GM19328 (cell line): ENCODE measurements around the gene IL22.
"Not testable (repeated sequence)": the region's sequence is repeated elsewhere in the genome, so short reads cannot be mapped to it uniquely, and the experiment has no call there.

Source experiments
- ATAC-seq: cut with Tn5 transposase; IDR thresholded peaks from one replicate; pipeline ENCODE4 v1.9.1; 2021; ENCODE audit warnings: mild to moderate bottlenecking, moderate library complexity; ENCODE audit not compliant: unreplicated experiment

Gene IL22

DNA sequence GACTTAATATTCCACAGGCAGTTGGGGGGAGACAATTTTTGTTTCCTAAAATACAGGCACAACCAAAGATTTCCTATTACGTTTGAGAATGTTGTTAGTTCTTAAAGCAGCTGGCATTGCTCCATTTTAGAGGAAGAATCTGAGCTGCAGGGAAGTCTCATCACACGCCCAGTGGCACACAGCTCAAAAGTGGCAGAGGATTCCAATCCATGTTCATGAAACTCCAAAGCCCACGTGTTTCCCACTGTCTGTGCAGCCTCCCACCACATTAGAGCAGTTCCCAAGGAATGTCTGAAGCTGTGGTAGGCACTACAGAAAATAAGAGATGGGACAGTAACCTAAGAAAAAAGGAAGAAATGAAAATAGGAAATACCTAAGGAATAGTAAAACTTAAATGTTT, 21.7 kb downstream of the IL22 start:
- ATAC-seq = no peak

DNA sequence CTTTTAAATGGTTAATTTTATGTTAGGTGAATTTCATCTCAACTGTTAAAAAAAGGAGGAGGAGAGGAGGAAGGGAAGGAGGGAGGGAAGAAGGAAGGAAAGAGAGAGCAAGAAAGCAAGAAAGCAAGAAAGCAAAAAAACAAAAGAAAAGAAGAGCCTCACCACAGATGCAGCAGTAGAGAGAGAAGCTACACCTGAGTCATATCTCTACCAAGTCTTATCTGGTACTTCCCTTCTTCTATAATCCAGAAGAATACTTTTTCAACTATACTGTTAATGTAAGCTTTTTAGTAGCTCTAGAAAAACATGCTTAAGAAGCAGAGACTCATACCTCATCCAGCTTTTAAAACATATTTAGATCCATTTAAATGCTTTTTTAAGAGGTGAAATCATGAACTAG, 22.2 kb downstream of the IL22 start:
- no peak for ATAC-seq

DNA sequence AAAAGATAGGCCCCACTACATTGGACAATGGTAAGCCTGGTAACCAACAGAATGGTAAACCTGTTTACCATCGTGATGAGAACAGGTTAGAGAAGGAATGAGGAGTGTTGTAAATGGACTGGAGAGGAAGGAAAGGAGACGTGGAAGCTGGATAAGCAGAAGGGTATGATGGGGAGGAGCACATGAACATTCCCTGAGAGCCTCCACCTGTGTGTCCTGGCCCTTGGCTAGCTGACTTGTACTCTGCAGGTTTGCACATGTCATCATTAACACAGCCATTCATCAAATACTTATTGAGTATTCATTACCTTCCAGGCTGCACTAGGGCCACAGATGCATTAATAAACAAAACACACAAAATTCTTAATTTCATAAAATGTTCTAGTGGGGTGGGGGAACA, 23.4 kb downstream of the IL22 start:
- ATAC-seq = no peak

DNA sequence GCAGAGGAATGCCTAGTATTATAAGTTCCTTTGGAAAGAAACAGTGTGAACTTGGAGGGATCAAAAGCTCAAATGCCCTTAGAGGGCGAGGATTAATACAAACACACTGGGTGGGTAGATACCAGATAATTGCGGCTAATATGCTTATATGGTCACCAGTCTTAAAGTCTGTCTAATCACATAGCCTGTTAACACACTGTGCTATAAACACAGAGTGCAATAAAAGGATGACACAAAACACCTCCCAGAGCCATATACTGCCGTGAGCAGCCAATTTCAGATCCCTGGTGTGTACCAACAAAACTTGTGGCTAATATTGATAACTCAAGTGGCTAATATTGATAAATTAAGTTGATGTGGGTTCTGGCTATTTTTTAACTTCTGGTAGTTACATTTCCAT, 26.0 kb downstream of the IL22 start:
- ATAC-seq = no peak

DNA sequence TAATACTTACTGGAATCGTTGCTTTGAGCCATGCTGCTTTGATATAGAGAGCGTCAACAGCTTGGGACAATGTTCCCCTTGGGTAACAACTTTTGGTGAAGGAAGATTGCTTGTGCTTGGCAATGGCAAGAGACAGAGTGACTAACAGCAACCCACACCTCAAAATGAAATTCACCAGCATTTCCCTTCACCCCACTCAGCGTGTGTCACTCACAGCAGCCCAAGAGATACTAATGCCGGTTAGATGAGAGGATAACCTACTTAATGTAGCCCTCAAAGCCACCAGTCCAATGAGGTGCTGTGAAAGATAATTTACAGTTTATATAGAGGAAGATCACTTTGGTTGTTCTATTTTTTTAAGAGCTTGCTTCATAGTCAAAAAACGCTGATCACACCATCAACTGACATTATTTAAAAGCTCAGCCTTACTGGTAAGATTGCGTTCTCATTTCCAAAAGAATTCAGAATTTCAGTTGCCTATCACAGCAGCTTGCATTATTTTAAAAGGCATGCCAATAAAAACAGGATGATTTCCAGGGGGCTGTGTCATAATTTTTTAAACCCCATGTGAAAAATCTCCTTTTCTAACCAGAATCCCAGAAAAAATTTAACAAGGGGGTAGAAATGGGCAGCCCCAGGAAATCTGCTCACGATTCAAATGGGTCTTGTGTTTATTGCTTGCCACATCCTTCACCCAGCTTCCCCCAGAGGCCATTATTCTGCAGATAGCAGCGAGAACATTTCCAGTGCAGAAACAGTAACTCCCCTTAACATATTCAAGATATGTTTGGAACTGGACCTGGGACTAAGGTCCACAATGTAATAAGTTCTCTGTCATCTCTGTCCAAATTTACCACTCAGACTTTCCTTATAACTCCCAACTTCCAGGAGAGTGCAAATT, 27.6 kb downstream of the IL22 start, which contains the start of gene IL26:
Gene IL26, minus strand, starts transcription at position 235 of the 901 bp plus-strand sequence. Its CDS starts 54 bp downstream, at position 181.
- ATAC-seq = no peak

DNA sequence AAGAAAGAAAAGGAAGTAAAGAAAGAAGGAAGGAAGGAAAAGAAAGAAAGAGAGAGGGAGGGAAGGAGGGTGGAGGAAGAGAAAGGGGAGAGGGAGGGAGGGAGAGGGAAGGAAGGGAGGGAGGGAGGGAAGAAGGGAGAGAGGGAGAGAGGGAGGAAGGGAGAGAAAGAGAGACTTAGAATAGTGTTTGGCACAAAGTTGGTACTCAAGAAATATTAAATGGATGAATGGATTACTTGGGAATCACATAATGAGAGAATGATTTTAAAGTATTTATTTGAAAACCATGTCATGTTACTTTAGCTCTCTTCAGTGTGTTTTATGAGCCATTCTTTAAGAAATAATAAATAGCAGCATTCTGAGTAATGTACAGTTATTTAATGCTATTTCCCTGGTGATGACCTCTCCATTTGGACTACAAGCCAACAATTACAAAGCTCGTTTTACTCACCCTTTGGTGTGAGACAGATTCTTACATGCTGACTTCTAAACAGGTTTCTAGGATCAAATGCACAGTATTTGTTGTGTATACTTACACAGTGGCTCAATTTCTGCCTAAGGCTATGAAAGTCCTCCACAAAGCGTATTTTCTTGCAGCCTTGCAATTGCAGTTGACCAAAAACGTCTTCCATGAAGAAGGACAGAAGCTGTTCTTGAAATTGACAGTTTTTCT, 28.7 kb downstream of the IL22 start:
- no peak for ATAC-seq

DNA sequence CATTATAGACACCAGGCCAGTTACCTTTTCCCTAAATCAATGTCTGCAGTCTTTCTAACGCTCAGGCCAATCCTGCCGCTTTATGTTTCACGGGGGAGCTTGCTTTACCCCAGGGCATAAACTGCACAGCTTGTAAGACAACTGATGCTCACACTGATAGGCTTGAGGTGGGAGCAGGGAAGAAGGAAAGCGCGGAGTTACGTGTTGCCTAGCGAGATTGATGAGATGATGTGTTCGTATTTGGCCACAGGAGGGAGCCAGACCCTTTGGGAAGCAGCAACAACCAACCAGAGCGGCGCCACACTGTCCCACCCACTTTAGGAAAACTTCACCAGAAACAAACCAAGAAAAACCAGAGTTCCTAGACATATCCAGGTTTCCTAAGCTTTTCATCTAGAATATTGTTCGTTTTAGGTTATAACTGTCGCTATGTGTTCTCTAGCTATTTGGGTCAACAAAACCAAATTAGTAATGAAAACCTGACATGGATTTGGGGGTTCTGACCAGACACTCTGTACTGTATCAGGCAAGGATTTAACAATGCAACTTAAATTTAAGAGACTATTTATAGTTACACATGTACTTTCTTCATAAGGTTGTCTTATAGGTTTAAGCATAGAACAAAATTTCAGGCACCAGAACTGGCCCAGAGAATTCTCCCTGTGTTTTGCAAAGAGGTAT, 30.2 kb downstream of the IL22 start:
- ATAC-seq = peak; percentile 75

DNA sequence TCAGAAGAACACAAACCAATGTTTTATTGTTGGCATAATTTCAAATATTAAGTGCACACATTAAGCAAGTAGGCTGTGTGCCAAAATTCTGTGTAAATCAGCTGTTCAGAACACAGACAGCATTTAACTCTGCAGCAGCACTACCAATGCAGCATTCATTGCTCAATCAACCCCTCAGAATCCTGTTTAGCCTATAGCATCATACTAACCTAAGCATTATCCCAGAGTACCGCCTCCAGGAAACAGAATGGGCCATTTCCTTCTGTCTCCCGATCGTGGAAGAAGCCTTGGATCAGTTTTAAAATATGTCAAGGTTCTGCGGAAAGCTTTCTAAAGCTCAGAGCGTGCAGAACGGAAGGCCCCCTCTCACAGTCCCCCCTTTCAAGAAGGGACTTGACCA, 31.1 kb downstream of the IL22 start:
- ATAC-seq = no peak

DNA sequence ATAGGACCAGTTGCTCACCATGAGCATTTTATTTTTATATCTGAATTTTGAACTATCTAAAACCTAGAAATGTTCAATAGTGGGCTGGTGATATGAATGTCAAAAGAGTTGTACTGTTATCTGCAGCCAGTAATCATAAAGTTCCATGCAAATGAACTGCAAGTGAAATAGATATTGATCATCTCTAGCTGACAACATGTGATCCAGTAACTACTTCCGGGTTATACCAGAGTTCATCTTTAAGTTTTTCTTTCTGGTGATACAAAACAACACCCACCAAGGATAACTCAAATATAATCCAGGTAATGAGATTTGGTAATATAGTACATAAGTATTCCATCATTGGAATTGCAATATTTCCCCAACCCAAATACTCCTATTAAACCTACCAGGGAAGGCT, 31.9 kb downstream of the IL22 start:
- no peak for ATAC-seq

DNA sequence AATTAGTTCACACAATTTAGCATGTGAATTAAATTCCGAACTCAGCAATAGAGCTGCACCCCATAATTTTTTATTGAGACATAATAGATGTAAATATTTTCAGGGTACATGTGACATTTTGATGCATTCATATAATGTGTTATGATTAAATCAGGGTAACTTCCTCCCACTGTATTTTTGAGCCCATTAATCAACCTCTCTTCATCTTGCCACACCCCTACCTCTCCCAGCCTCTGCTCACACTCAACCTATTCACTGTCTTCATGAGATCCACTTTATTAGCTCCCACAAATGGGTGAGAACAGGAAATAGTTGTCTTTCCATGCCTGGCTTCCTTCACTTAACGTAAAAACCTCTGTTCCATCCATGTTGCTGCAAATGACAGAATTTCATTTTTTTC, 42.5 kb downstream of the IL22 start:
- ATAC-seq = no peak

DNA sequence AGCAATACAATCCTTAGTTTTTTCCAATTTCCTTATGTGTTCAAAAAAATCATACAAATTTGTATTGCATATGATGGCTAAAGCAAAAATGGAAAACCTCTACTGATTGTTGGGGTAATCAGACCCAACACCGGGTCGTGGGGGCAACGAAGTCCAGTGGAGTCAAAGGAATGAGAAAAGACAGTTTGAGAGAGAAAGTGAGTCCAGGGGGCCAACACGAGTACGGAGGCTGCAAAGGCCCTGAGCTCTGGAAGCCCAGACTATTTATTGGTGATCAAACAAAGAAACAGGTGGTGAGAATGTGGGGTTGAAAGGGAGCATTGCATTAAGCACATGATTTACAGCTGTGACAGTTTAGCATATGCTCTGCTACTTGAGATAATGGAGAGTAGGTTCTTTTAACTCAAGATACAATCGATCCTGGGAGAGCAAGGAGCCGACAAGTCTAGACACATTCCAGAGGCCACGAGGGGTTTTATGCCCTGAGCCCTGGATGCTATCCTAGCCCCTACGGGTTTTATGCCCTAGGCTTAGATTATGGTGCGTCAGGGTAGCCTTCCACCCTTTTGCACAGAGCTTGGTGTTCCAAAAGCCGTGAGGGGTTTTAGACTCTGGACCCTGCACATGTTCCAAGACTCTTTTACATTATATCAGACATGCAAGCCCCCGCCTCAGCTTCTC, 44.2 kb downstream of the IL22 start:
- not testable (repeated sequence) for ATAC-seq

DNA sequence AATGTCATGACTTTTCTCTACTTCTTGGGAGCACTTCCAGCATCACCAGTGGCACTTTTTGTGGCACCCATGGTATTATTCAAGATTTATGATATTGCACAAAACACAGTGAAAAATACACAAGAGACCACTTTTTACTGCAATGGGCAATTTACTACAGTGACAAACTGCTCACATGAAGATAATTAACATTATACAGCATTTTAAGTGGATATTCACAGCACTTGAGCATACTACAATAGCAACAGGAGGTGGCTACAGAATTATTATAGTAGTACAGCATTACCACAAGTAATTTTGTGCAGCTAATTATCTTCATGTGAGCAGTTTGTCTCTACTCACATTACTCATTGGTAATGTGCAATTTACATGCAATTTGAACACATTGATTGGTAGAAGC, 46.1 kb downstream of the IL22 start:
- no peak for ATAC-seq

DNA sequence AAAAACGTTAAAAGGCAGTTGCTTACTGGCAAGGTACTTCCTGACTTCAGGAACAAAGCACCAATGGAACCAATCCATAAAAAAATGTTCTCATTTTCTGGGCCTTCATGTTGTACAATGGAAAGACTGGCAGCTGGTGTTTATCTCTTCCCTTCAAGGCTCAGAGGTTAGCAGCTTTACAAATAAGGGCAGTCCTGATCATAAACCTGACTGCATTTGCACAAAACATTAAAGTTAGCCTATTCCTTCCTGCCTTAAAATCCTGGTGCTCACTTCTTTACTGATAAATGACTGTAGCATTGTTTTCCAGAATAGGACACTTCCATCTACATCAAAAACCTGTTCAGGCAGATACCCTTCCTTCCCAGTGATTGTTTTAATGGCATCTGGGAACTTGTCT, 47.0 kb downstream of the IL22 start:
- ATAC-seq = no peak

DNA sequence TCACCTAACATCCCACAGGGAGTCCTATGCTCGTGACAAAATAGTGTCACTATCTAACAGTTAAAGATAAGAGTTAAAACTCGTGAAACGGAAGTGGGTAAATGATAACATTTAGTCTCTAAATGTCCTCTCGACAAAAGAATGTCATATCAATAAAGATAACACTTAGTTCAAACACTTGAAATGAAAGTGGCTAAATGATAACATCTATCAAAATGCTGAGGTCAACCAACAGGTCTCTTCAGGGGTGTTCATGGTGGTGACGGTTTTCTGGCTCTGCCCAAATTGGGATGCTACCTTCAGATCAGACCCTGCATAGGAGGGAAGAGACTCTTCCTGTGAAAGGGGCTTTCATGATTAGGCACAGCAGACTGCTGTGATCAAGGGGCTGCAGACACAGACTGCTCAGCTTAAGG, 49.9 kb downstream of the IL22 start:
- no peak for ATAC-seq

DNA sequence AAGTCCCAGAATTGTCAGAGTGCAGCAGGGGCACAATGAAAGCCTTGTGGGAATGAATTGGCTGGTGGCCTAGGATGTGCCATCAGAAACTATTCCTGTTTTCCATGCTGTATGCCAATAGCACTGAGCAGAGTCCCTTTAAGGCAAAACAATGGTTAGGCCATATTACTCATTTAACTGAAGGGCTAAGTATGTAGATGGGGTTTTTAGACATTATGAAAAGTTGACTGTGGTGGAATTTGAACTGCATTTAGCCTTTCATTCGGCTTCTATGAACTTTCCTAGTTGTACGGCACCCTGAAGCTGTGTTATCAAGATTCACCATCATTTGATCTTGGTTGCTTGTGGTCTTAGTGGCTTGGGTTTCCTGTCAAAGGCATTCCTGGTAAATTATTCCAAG, 52.5 kb downstream of the IL22 start:
- no peak for ATAC-seq

DNA sequence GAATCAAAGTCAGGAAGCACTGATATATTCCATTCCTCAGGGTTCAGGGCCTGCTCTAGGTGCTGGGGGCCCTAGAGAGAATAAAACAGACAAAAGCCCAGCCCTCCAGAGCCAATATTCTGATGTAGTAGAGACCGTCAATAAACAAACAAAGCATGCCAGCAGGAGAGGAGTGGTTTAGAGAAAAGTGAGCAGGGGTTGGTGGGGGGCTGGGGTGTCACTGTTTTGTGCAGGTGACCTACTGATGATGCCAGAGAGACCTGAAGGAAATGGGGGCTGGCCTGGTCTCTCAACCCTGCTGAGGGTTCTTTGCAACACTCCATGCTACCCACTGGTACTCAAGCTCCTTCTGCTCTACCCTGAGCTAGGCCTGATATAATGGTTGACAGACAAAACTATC, 54.3 kb downstream of the IL22 start:
- no peak for ATAC-seq

DNA sequence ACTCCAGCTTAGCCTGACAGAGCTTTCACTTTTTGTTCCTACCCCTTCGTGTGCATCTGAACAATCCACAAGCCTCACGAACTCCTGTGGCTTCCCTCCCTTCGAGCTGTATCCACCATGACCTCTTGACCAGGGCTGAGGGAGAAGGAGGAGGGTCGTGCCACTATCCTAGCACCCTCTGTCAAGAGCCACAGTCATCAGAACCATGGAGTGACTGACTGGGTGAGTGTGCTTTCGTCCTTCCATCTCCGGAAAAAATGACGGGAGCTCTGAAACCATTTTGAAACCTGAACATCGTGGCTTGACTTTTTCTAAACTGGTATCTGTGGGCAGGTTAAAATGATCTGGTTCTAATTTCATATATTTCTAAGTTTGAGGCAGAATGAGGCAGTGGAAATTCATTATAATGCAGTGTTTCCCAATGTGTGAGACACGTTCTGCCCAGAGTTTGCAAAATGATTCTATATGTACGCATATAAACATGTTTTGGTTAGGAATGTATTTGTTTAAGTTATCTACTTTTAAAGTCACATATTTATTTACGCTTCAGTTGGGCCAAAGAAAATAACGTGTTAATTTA, 54.8 kb downstream of the IL22 start:
- ATAC-seq = no peak
